HG03354 (cell line): Measurements from ENCODE around the gene ZSWIM8.
A peak's percentile ranks its signal among the peaks of the same experiment; 100 is the strongest.
"Not testable (repeated sequence)": the region's sequence is repeated elsewhere in the genome, so short reads cannot be mapped to it uniquely, and the experiment has no call there.

Experiments
- ATAC-seq: cut with Tn5 transposase; IDR thresholded peaks from one replicate; pipeline ENCODE4 v1.9.1; 2021; ENCODE audit warnings: mild to moderate bottlenecking; ENCODE audit not compliant: unreplicated experiment, poor library complexity, severe bottlenecking

ZSWIM8 gene

GRCh38 chr10:73810735-73811465, 25.5 kb downstream of the ZSWIM8 start:
- peak; percentile 32 for ATAC-seq

GRCh38 chr10:73812657-73813056, 27.3 kb downstream of the ZSWIM8 start:
- ATAC-seq, result no peak

GRCh38 chr10:73813333-73813732, 27.9 kb downstream of the ZSWIM8 start:
- no peak for ATAC-seq

- ATAC-seq, result no peak
Measured at GRCh38 chr10:73814276-73814895, 29.0 kb downstream of the ZSWIM8 start.

- ATAC-seq, result no peak
Measured at GRCh38 chr10:73814896-73815718, 29.7 kb downstream of the ZSWIM8 start.

GRCh38 chr10:73815719-73816030, 30.3 kb downstream of the ZSWIM8 start:
- ATAC-seq, result no peak

GRCh38 chr10:73816917-73817729, 31.7 kb downstream of the ZSWIM8 start:
- ATAC-seq, result no peak

GRCh38 chr10:73817826-73818225, 32.4 kb downstream of the ZSWIM8 start:
- ATAC-seq, result no peak

- ATAC-seq, result no peak
Measured at GRCh38 chr10:73818402-73818801, 33.0 kb downstream of the ZSWIM8 start.

GRCh38 chr10:73819081-73819480, 33.7 kb downstream of the ZSWIM8 start:
- no peak for ATAC-seq

GRCh38 chr10:73819513-73820093, 34.2 kb downstream of the ZSWIM8 start:
- no peak for ATAC-seq

- no peak for ATAC-seq
Measured at GRCh38 chr10:73823391-73823790, 38.0 kb downstream of the ZSWIM8 start.

- ATAC-seq, result no peak
Measured at GRCh38 chr10:73824146-73824725, 38.8 kb downstream of the ZSWIM8 start.

- no peak for ATAC-seq
Measured at GRCh38 chr10:73827346-73828089, 42.1 kb downstream of the ZSWIM8 start.

- no peak for ATAC-seq
Measured at GRCh38 chr10:73828161-73828560, 42.8 kb downstream of the ZSWIM8 start.

GRCh38 chr10:73829090-73829489, 43.7 kb downstream of the ZSWIM8 start:
- ATAC-seq, result not testable (repeated sequence)

GRCh38 chr10:73836427-73836980, 51.1 kb downstream of the ZSWIM8 start:
- ATAC-seq, result no peak

- no peak for ATAC-seq
Measured at GRCh38 chr10:73837072-73837471, 51.7 kb downstream of the ZSWIM8 start.
